ENCODE data around the gene RBP5.
"Not testable (repeated sequence)": the region's sequence is repeated elsewhere in the genome, so short reads cannot be mapped to it uniquely, and the experiment has no call there.

The RBP5 gene

GRCh38 chr12:7121324-7121723, 7.4 kb downstream of the RBP5 start:
- no peak for DNase-seq

DNA sequence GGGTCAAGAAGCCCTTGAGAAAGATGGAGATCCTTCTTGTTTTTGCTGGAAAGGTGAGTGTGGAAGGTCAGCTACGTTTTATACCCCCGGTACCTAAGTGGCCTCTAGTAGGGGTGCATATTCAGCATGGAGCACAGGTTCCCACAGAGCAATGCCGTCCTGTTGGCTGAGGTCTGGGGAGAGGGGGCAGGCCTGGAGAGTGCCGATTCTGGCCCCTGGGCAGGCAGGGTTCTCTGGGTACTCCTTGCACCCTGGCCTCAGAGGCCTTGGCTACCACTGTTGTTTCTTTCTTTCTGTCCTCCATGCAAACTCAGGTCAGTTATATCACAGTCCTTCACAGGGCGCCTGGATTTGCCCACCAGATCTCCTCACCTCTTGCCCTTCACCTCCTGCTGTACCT, 8.5 kb downstream of the RBP5 start:
- DNase-seq = no peak

- DNase-seq = no peak
Observed at GRCh38 chr12:7118881-7119280, 9.8 kb downstream of the RBP5 start.

DNA sequence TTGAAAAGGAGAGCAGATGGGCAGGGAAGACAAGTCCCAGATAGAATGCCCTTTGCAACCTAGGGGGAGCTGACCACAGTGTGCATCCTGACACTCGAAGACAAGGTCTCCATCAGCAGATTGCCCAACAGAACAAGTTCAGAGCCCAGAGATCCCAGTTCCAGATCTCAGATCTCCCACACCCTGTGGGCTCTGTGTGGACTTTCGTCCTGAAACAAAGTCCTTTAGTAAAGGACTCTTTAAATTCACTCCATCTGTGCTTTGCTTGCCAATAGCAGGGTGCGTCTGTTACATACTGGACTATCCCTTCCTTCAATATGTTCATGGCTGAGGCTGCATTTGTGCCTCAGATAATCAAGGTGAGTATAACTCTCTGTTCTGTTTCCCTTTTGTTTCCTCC, 11.0 kb downstream of the RBP5 start:
- no peak for DNase-seq

DNA sequence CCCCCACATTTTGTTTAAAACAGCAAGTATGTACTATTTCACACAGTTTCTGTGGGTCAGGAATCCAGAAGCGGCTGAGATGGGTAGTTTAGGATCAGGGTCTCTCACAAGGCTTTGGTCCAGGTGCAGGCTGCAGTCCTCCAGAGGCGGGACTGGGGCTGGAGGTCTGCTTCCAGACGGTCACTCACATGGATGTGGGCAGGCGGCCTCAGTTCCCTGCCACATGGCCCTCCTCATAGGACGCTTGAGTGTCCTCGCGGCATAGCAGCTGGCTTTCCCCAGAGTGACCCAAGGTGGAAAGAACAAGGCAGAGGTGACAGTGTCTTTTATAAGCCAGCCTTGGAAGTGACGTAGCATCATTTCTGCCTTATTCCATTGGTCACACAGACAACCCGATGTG, 11.8 kb downstream of the RBP5 start:
- DNase-seq = no peak

DNA sequence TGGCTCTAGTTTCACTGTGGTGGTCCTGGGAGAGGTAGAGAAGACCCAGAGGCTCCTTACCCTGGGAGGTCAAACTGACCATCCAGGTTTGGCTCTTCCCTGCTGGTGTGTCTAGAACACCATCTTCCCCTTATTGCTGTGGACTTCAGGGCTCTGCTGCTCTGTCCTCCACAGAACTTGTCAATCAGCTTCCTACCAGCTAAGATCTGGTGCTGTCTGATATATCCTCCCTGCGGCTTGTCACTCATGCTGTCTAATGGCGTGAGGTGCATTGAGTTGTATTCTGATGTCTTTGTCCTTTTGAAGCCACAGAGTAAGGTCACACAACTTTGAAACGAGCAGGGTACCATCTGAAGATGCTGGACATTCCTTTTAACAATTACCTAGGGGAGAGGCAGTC, 12.5 kb downstream of the RBP5 start:
- no peak for DNase-seq

- no peak for DNase-seq
Observed at GRCh38 chr12:7114851-7115250, 13.8 kb downstream of the RBP5 start.

GRCh38 chr12:7114008-7114407, 14.7 kb downstream of the RBP5 start:
- no peak for DNase-seq

DNA sequence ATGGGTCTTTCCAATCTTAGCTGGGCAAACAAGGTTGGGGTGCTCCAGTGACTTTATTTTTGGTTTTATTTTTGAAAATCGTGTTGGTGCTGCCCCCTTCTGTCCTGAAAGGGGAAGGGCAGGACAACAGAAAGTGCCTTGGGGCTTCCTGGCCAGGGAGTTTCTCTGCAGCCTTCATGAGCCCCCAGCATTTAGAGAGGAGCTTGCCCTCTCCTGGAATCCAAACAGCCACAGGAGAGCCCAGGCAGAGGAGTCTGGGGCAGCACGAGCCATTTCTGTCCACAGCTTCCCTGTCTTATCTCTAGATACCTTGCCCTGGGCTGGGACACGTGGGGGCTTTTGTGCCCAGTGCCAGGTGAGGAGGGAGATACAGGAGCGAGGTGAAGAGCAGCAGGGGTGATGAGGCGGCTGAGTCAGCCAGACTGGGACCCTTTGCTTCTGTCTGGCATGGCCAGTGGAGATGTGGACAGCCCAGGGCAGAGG, 15.3 kb downstream of the RBP5 start:
- peak; percentile 31 for DNase-seq

- no peak for DNase-seq
Observed at GRCh38 chr12:7112041-7112440, 16.6 kb downstream of the RBP5 start.

DNA sequence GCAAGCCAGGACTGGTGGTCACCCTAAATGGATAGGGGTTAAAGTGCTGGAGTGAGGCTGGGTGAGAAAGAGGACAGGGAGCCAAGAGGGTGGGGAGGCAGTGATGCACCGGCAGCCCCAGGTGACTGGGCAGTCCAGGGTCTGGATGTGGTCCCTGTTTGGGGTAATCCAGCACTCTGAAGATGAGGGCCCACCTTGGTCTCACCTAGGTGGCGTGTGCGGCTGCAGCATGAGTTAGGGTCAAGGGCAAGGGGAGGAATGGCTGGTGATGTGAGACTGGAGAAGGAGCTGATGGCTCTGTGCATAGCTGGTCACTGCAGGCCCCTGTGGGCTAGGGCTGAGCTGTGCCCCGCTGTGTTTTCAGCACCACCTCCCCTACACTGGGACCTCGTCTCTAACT, 18.0 kb downstream of the RBP5 start:
- no peak for DNase-seq

GRCh38 chr12:7109572-7109920, 19.1 kb downstream of the RBP5 start:
- no peak for DNase-seq

- DNase-seq = peak; percentile 80
Observed at GRCh38 chr12:7108796-7109571, 19.7 kb downstream of the RBP5 start, which contains the start of gene C1RL. Gene C1RL (minus strand): TSS chr12:7109214. CDS start chr12:7109180, 34 bp downstream.

- DNase-seq = peak; percentile 47
Observed at GRCh38 chr12:7108003-7108795, 20.5 kb downstream of the RBP5 start.

- no peak for DNase-seq
Observed at GRCh38 chr12:7107636-7108002, 21.1 kb downstream of the RBP5 start.

DNA sequence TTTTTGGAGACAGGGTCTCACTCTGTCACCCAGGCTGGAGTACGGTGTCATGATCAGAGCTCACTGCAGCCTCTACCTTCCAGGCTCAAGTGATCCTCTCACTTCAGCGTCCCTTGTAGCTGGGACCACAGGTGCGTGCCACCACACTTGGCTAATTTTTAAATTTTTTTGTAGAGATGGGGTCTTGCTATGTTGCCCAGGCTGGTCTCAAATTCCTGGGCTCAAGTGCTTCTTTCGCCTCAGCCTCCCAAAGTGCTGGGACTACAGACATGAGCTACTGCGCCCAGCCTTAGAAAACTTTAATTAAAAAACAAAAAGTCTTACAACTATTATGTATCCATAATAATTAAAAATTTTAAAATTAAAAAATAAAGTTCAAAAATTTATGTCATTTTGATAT, 21.5 kb downstream of the RBP5 start:
- not testable (repeated sequence) for DNase-seq

DNA sequence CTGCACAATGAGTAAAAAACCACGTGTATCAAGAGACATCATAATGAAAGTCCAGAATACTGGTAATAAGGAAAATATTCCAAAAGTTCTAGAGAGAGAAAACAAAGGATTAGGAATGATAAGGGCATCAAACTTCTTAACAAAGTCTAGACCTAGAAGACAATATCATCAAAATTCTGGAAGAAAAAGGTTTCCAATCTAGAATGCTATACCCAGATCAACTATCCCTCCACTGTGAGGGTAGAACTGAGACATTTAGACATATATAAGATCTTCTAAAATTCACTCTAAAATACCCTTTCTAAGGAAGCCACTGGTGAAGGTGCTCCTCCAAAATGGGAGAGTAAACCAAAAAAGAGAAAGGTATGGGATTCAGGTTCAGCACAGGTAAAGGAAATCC, 22.6 kb downstream of the RBP5 start:
- no peak for DNase-seq

DNA sequence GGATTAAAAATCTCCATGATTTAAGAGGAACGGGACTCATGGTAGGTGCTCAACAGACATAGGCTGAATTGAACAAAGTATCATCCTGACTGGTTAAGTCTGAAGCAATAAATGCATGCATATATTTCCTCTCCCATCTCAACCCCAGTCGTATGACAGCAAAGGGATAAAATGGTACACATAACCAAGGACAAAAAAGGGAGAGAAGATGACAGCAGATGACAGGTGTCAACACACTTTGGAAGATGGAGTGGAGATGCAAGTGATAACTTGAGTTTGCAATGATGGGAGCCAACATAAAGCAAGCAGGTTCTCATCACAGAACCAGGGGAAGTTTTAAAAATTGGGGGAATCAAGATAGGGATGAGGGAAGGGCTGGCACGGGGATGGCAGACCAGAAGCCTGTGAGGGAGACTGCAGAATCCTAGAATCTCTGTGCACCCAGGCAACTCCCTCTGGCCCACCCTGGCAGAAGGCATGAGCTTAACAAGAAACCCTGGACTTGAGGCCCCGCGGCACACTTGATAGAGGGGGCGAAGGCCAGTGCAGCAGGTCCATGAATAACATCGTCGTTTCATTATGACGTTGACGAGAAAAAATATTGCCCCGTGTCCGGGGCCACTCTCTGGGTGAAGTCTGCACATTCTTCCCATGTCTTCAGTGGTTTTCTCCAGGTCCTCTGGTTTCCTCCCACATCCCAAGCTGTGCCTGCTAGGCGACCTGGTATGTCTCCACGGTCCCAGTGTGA, 24.7 kb downstream of the RBP5 start:
- no peak for DNase-seq

- DNase-seq = no peak
Observed at GRCh38 chr12:7102582-7102981, 26.1 kb downstream of the RBP5 start.

DNA sequence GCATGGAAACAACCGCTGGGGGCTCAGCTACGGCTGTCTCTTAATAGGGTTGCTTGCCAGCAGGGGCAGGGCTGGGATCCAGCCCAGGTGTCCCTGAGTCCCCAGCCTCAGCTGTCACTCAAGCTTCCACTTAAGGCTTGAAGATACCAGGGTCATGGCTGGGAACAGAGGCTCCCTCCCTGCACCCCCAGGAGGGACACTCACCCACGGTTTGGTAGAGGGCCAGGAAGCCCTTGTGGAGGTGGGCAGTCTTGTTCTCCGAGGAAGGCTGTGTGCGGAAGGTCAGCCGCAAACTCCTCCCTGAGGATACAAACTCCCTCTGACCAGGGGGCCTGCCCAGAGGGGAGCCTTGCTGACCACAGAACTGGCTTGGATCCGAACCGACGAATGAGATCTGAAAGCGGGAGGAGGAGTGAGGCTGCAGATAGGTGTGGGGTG, 27.0 kb downstream of the RBP5 start:
- DNase-seq = no peak

DNA sequence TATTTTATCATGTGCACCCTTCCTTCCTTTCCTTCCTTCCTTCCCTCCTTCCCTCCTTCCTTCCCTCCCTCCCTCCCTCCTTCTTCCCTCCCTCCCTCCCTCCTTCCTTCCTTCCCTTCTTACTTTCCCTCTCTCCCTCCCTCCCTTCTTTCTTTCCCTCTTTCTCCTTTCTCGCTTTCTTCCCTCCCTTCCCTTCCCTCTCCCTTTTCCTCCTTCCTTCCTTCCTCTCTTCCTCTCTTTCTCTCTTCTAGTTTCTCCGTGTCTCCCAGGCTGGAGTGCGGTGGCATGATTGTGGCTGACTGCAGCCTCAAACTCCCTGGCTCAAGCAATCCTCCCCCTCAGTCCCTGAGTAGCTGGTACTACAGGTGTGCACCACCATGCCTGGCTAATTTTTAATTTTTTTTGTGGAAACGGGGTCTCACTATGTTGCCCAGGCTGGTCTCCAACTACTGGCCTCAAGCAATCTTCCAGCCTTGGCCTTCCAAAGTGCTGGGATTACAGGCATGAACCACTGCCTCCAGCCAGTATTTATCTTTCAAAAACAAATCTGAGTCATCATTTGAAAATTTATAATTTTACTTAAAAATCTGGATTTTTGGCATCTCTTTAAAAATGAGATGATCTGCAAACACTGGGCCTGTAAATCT, 27.5 kb downstream of the RBP5 start:
- no peak for DNase-seq

DNA sequence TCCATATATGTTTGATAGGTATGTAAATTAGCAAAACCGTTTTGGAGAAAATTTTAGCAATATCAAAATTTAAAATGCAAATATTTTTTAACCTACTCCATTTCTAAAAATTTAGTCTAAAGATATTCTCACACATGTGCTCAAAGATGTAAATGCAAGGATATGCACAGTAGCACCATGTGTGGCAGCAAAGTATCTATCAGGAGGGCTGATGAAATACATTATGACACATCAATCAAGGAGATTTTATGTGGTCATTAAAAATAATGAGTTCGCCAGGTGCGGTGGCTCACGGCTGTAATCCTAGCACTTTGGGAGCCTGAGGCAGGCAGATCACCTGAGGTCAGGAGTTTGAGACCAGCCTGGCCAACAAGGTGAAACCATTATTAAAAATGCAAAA, 28.4 kb downstream of the RBP5 start:
- DNase-seq = peak; percentile 47
